ENCODE results near the gene GTPBP8. TPM values are rescaled to one million over a fixed set of nuclear protein-coding genes. Genes with fewer than 3 reads are reported as not detected.

The GTPBP8 gene
- total RNA-seq, 1 experiment from 2014 or later: 19.5 TPM

- peaks cover 47% of the 10 kb centered on the region for H3K36me3 Mint-ChIP-seq (ENCODE audit: insufficient read depth, unreplicated experiment)
- no peak overlapping the region for H3K27ac Mint-ChIP-seq (ENCODE audit: unreplicated experiment)
- no peaks in the 10 kb centered on the region for H3K9me3 Mint-ChIP-seq (ENCODE audit: unreplicated experiment)
- Histone ChIP-seq H3K27me3 (replicated peaks; ENCODE audit: control insufficient read depth, insufficient read depth, low read length) (no peaks in the 10 kb centered on the region), H3K36me3 (ENCODE audit: control insufficient read depth, insufficient read depth, low read length) (no peaks in the 10 kb centered on the region; the same call in 1 of the 2 replicates), H3K4me1 (0 out of 2 replicates have a peak, but pooled peaks cover 4% of the 10 kb centered on the region), H3K4me3 (ENCODE audit: low read depth, low read length) (no peak overlapping the region), H3K9me3 (no peaks in the 10 kb centered on the region)
- DNase-seq: no peak
- POLR2A ChIA-PET: no interaction called here
- no peak overlapping the region for H3K4me3 Mint-ChIP-seq (ENCODE audit: unreplicated experiment)
- peaks cover 7% of the 10 kb centered on the region for H3K4me1 Mint-ChIP-seq (ENCODE audit: low read depth, unreplicated experiment)
- TF ChIP-seq, protein P1, sequence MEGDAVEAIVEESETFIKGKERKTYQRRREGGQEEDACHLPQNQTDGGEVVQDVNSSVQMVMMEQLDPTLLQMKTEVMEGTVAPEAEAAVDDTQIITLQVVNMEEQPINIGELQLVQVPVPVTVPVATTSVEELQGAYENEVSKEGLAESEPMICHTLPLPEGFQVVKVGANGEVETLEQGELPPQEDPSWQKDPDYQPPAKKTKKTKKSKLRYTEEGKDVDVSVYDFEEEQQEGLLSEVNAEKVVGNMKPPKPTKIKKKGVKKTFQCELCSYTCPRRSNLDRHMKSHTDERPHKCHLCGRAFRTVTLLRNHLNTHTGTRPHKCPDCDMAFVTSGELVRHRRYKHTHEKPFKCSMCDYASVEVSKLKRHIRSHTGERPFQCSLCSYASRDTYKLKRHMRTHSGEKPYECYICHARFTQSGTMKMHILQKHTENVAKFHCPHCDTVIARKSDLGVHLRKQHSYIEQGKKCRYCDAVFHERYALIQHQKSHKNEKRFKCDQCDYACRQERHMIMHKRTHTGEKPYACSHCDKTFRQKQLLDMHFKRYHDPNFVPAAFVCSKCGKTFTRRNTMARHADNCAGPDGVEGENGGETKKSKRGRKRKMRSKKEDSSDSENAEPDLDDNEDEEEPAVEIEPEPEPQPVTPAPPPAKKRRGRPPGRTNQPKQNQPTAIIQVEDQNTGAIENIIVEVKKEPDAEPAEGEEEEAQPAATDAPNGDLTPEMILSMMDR (IDR thresholded peaks at IDR 0.05; ENCODE audit: insufficient read depth in 1 of 2, low read depth in 1 of 2, low read length in 1 of 2, severe bottlenecking in 1 of 2, unreplicated experiment in 1 of 2): no peak
- H3K27me3 Mint-ChIP-seq (ENCODE audit: insufficient read depth, unreplicated experiment): no peaks in the 10 kb centered on the region
- no TSS peak for BruUV-seq (replicated peaks)
- intact Hi-C loops (cut with micrococcal nuclease; ENCODE audit: unreplicated experiment): no loop called here
- CTCF ChIA-PET: no interaction called here
These were observed 22.8 kb downstream of the GTPBP8 start for GRCh38 chr3:113013593-113013992.

- CTCF ChIA-PET: interaction anchor here (1.5 kb wide), 1 partner anchor 17 kb away, joined by 7 read pairs; no protein-coding TSS in a partner anchor
These were observed 27.9 kb downstream of the GTPBP8 start for GRCh38 chr3:113018536-113019181.

More at GRCh38 chr3:113018536-113019181, 27.9 kb downstream of the GTPBP8 start:
- no peaks in the 10 kb centered on the region for H3K9me3 Mint-ChIP-seq (ENCODE audit: unreplicated experiment)
- no peaks in the 10 kb centered on the region for H3K27me3 ChIP-seq (replicated peaks; ENCODE audit: control insufficient read depth, insufficient read depth, low read length)
- H3K36me3 ChIP-seq (ENCODE audit: control insufficient read depth, insufficient read depth, low read length): no peaks in the 10 kb centered on the region; the same call in 1 of the 2 replicates
- intact Hi-C loops (cut with micrococcal nuclease; ENCODE audit: unreplicated experiment): loop anchor here (1.0 kb wide), 1 partner anchor 28 kb away; the partner anchor contains the start of gene GTPBP8
- TF ChIP-seq, protein P1 (IDR thresholded peaks at IDR 0.05; ENCODE audit: insufficient read depth in 1 of 2, low read depth in 1 of 2, low read length in 1 of 2, severe bottlenecking in 1 of 2, unreplicated experiment in 1 of 2): no peak
- peaks cover 19% of the 10 kb centered on the region for H3K36me3 Mint-ChIP-seq (ENCODE audit: insufficient read depth, unreplicated experiment)
- H3K4me1 ChIP-seq: 0 out of 2 replicates have a peak, but pooled peaks cover 4% of the 10 kb centered on the region
- BruUV-seq (replicated peaks): no TSS peak
- POLR2A ChIA-PET: interaction anchor here (0.6 to 1.4 kb wide), 3 partner anchors 17 to 32 kb away, joined by 4 to 12 read pairs (median 4); partner anchors contain the start of gene GTPBP8
- H3K4me3 Mint-ChIP-seq (ENCODE audit: unreplicated experiment): peak overlapping the region; percentile 96
- no peak for DNase-seq
- H3K4me1 Mint-ChIP-seq (ENCODE audit: low read depth, unreplicated experiment): peaks cover 7% of the 10 kb centered on the region
- no peaks in the 10 kb centered on the region for H3K27me3 Mint-ChIP-seq (ENCODE audit: insufficient read depth, unreplicated experiment)
- H3K27ac Mint-ChIP-seq (ENCODE audit: unreplicated experiment): peak overlapping the region; percentile 93
- H3K9me3 ChIP-seq: no peaks in the 10 kb centered on the region
- H3K4me3 ChIP-seq (ENCODE audit: low read depth, low read length): peak overlapping the region; percentile 94

Data from Caco-2 (cell line).